HepG2 (cell line): ENCODE measurements around the gene DSE. TPM values are rescaled to one million over a fixed set of nuclear protein-coding genes. Genes with fewer than 3 reads are reported as not detected.

Experiments used
- ATAC-seq: fragments of 200-7000 bp; cut with Tn5 transposase; 3 replicates; pipeline ENCODE4 v1.9.1; 2020; ENCODE audit warnings: mild to moderate bottlenecking, moderate library complexity
- BruUV-seq: library from RNA; stranded (reverse); fragments of 400-500 nt; replicated peaks from 2 replicates; lab custom pipeline; 2021; lab: Mats Ljungman, UMichigan
- CTCF ChIA-PET: fragments of 300-600 bp; formaldehyde crosslinking; extraction: SDS; loops from one replicate; lab custom pipeline; 2021; ENCODE audit warnings: low total read pairs, inconsistent platforms, low intra/inter-chr PET ratio; lab: Yijun Ruan, JAX
- POLR2A ChIA-PET: fragments of 350-600 bp; sonication (Branson Sonifier 250); formaldehyde crosslinking; loops from one replicate; lab custom pipeline; 2020; ENCODE audit warnings: antibody characterized with exemption, inconsistent platforms; lab: Yijun Ruan, JAX
- DNase-seq: peaks from one replicate; pipeline ENCODE4 v3.0.0-alpha.2; 2015; ENCODE audit warnings: low spot score
- FAIRE-seq: peaks from 3 replicates; lab custom pipeline; 2011; peaks lifted over from hg19 to GRCh38; lab: Jason Lieb, UNC
- H2AFZ ChIP-seq: one replicate; pipeline ENCODE4 v1.6.1; 2011; ENCODE audit warnings: low read length, inconsistent platforms
- H3K27ac ChIP-seq: fragments of 300-600 bp; 3 replicates; pipeline ENCODE4 v1.8.0; 2011; ENCODE audit warnings: mixed run types, mild to moderate bottlenecking, mixed read lengths, low read length, inconsistent platforms; ENCODE audit not compliant: insufficient read depth; ENCODE audit errors: extremely low read length
- H3K27me3 ChIP-seq, 2 experiments: fragments of 200-600 bp in 1 of 2; 2 replicates in 1 of 2; 3 replicates in 1 of 2; pipeline versions ENCODE4 v1.6.0 to v1.8.0; 2011; ENCODE audit warnings: low read length in 2 of 2, mild to moderate bottlenecking in 2 of 2, moderate library complexity in 2 of 2, inconsistent platforms in 1 of 2; ENCODE audit not compliant: insufficient read depth in 2 of 2, control insufficient read depth in 1 of 2
- H3K36me3 ChIP-seq, 2 experiments: fragments of 200-600 bp in 1 of 2; replicated peaks in 1 of 2; 2 replicates in 1 of 2; 3 replicates in 1 of 2; pipeline versions ENCODE4 v1.5.1 to v1.8.0; 2011; ENCODE audit warnings: low read length in 2 of 2, inconsistent platforms in 1 of 2; ENCODE audit not compliant: insufficient read depth in 2 of 2, control insufficient read depth in 1 of 2
- H3K4me1 ChIP-seq: 2 replicates; pipeline ENCODE4 v1.5.1; 2012; ENCODE audit warnings: low read length, inconsistent platforms; ENCODE audit not compliant: insufficient read depth
- H3K4me2 ChIP-seq: 2 replicates; pipeline ENCODE4 v1.6.0; 2011; ENCODE audit warnings: low read depth, low read length, inconsistent platforms
- H3K4me3 ChIP-seq, 3 experiments: fragments of 200-600 bp in 1 of 3; sonication (generic), shearing (Covaris generic) in 1 of 3; replicated peaks in 1 of 3; 2 replicates each; pipeline ENCODE4 v1.5.1; 2011 to 2016; ENCODE audit warnings: low read length in 3 of 3, inconsistent platforms in 2 of 3, low read depth in 2 of 3, mild to moderate bottlenecking in 2 of 3, control low read depth in 1 of 3, mixed read lengths in 1 of 3; ENCODE audit not compliant: insufficient read depth in 1 of 3
- H3K79me2 ChIP-seq: one replicate; pipeline ENCODE4 v1.6.1; 2011; ENCODE audit warnings: low read length, inconsistent platforms; ENCODE audit not compliant: insufficient read depth
- H3K9ac ChIP-seq: 2 replicates; pipeline ENCODE4 v1.6.0; 2011; ENCODE audit warnings: mild to moderate bottlenecking, low read depth, low read length, inconsistent platforms; ENCODE audit not compliant: insufficient read depth
- H3K9me3 ChIP-seq: 2 replicates; pipeline ENCODE4 v1.5.1; 2012; ENCODE audit warnings: mild to moderate bottlenecking, low read length
- H4K20me1 ChIP-seq: 2 replicates; pipeline ENCODE4 v1.6.0; 2011; ENCODE audit warnings: inconsistent platforms, mild to moderate bottlenecking, low read length, moderate library complexity; ENCODE audit not compliant: insufficient read depth
- ATM ChIP-seq: fragments of 450-650 bp; IDR thresholded peaks from 2 replicates; pipeline ENCODE4 v1.7.1; 2017; ENCODE audit warnings: mild to moderate bottlenecking, borderline replicate concordance
- DDIT3 ChIP-seq: sonication (generic); formaldehyde crosslinking; IDR thresholded peaks from 2 replicates; pipeline ENCODE4 v1.4.0; 2020; ENCODE audit warnings: mild to moderate bottlenecking, missing genetic modification reagents
- ETS1 ChIP-seq: sonication (generic); formaldehyde crosslinking; IDR thresholded peaks from 2 replicates; pipeline ENCODE4 v1.4.0; 2020; ENCODE audit warnings: missing genetic modification reagents
- GATAD2A ChIP-seq: IDR thresholded peaks from 2 replicates; pipeline ENCODE4 v1.6.1; 2016
- IKZF5 ChIP-seq: IDR thresholded peaks from 2 replicates; pipeline ENCODE4 v1.6.1; 2018; ENCODE audit warnings: missing genetic modification reagents, mild to moderate bottlenecking, missing compliant biosample characterization
- SATB2 ChIP-seq: sonication (generic); formaldehyde crosslinking; IDR thresholded peaks from 2 replicates; pipeline ENCODE4 v1.5.0; 2020; ENCODE audit warnings: missing genetic modification reagents
- TBL1XR1 ChIP-seq: fragments of 150-350 bp; IDR thresholded peaks from 2 replicates; pipeline ENCODE4 v1.6.1; 2014; ENCODE audit warnings: borderline replicate concordance, low read length; ENCODE audit not compliant: partially characterized antibody
- ZBTB2 ChIP-seq: sonication (generic); formaldehyde crosslinking; IDR thresholded peaks from 2 replicates; pipeline ENCODE4 v1.8.0; 2022; ENCODE audit warnings: low read depth, missing genetic modification reagents
- ZBTB21 ChIP-seq: sonication (generic); formaldehyde crosslinking; IDR thresholded peaks from 2 replicates; pipeline ENCODE4 v1.4.0; 2020; ENCODE audit warnings: missing genetic modification reagents
- ZKSCAN1 ChIP-seq: fragments of 150-350 bp; IDR thresholded peaks from 2 replicates; pipeline ENCODE4 v1.6.1; 2014; ENCODE audit warnings: low read length
- ZNF143 ChIP-seq: sonication (generic); formaldehyde crosslinking; IDR thresholded peaks from 2 replicates; pipeline ENCODE4 v1.4.0; 2020; ENCODE audit warnings: missing genetic modification reagents
- ZNF235 ChIP-seq: sonication (generic); formaldehyde crosslinking; IDR thresholded peaks from 2 replicates; pipeline ENCODE4 v1.8.1; 2023; ENCODE audit warnings: mild to moderate bottlenecking, missing genetic modification reagents, borderline replicate concordance
- ZNF3 ChIP-seq: IDR thresholded peaks from 2 replicates; pipeline ENCODE4 v1.7.0; 2017; ENCODE audit warnings: inconsistent platforms
- ZNF496 ChIP-seq: sonication (generic); formaldehyde crosslinking; IDR thresholded peaks from 2 replicates; pipeline ENCODE4 v1.8.1; 2023; ENCODE audit warnings: mild to moderate bottlenecking, moderate library complexity, missing genetic modification reagents; ENCODE audit not compliant: insufficient replicate concordance
- ZNF678 ChIP-seq: sonication (generic); formaldehyde crosslinking; IDR thresholded peaks from 2 replicates; pipeline ENCODE4 v1.4.0; 2020; ENCODE audit warnings: mild to moderate bottlenecking, missing genetic modification reagents
- WGBS: methylation state at CpG from one replicate; pipeline ENCODE4 v1.1.6; 2017; ENCODE audit warnings: low lambda C conversion rate; 5-methylcytosine and 5-hydroxymethylcytosine counted together
- in situ Hi-C: cut with HindIII; loops from 2 replicates; pipeline ENCODE4 v1.10.0; 2017; ENCODE audit warnings: low pct_unique_long_range_greater_than_20kb; ENCODE audit not compliant: extremely low pct_ligation_motif_present
- intact Hi-C: fragments of 100-400 bp; cut with micrococcal nuclease; formaldehyde crosslinking; loops from one replicate; pipeline ENCODE4 v1.10.0; 2022; ENCODE audit not compliant: unreplicated experiment
- polyA plus RNA-seq, 8 experiments: library from polyadenylated mRNA; depleted of rRNA in 3 of 8; stranded (reverse) in 7 of 8; unstranded in 1 of 8; fragments of >200 nt; fragmentation: Illumina TruSeq in 4 of 8; extraction: Trizol in 4 of 8; gene quantifications; 2 replicates each; pipeline versions ENCODE4 v1.2.1 to v1.2.3, GENCODE V29; 2011 to 2016; ENCODE audit warnings: low read depth in 4 of 8, missing spikeins in 1 of 8, mixed read lengths in 1 of 8; ENCODE audit not compliant: insufficient read depth in 1 of 8
- total RNA-seq, 5 experiments: library from RNA; depleted of rRNA; stranded (reverse); fragments of >200 nt; fragmentation: Illumina TruSeq; extraction: Trizol; gene quantifications; 2 replicates each; pipeline ENCODE4 v1.2.3, GENCODE V29; 2016; ENCODE audit warnings: low read depth in 1 of 5

Gene DSE
- total and polyA plus RNA-seq, 2 of the 13 experiments (the other 11 are each of a cell fraction or from before 2014, with no cell fraction given): 2.6 to 4.6 TPM

GRCh38 chr6:116380346-116380745 is 9.6 kb downstream of the DSE start:
- Histone ChIP-seq H3K9me3 (no peaks in the 10 kb centered on the region), H3K27me3 (no peaks in the 10 kb centered on the region), H3K79me2 (no peaks in the 10 kb centered on the region), H3K36me3 (no peaks in the 10 kb centered on the region), H3K4me3 (no peak overlapping the region), H3K27ac (no peak overlapping the region), H4K20me1 (no peaks in the 10 kb centered on the region), H3K4me1 (no peaks in the 10 kb centered on the region), H3K4me2 (no peak overlapping the region), H2AFZ (no peak overlapping the region), H3K9ac (no peak overlapping the region)
- no TSS peak for BruUV-seq
- CTCF ChIA-PET: no interaction called here
- intact Hi-C loops: no loop called here
- FAIRE-seq (no peak), ATAC-seq (no peak), DNase-seq (no peak)
- WGBS: 14% methylated on average over 1 of the region's 1 CpG
- POLR2A ChIA-PET: no interaction called here
- in situ Hi-C loops: no loop called here
- no peak for TF ChIP-seq ZNF143 (CRISPR knock-in tag)
- TF ChIP-seq ZBTB21 (CRISPR knock-in tag): no peak
- TF ChIP-seq IKZF5: no peak
- no peak for TF ChIP-seq DDIT3 (CRISPR knock-in tag)
- no peak for TF ChIP-seq ATM
- no peak for TF ChIP-seq ZNF678
- TF ChIP-seq ZNF3: no peak
- TF ChIP-seq TBL1XR1: no peak
- no peak for TF ChIP-seq ZKSCAN1
- no peak for TF ChIP-seq ZNF235 (CRISPR knock-in tag)
- TF ChIP-seq ZNF496 (CRISPR knock-in tag): no peak
- no peak for TF ChIP-seq ETS1 (CRISPR knock-in tag)
- no peak for TF ChIP-seq ZBTB2 (CRISPR knock-in tag)
- no peak for TF ChIP-seq SATB2 (CRISPR knock-in tag)
- no peak for TF ChIP-seq GATAD2A (CRISPR knock-in tag)
